PC-9 (cell line): ENCODE measurements around the gene DLX4.

Source experiments
- CTCF ChIP-seq: fragments of 200-600 bp; sonication (generic); conservative IDR thresholded peaks from 2 replicates; pipeline ENCODE4 v1.6.1; 2017; ENCODE audit warnings: mixed run types, antibody characterized with exemption, mild to moderate bottlenecking, moderate library complexity
- EZH2 ChIP-seq: fragments of 200-600 bp; sonication (generic); IDR thresholded peaks from 2 replicates; pipeline ENCODE4 v1.8.0; 2017; ENCODE audit warnings: antibody characterized with exemption, low read depth

DNA sequence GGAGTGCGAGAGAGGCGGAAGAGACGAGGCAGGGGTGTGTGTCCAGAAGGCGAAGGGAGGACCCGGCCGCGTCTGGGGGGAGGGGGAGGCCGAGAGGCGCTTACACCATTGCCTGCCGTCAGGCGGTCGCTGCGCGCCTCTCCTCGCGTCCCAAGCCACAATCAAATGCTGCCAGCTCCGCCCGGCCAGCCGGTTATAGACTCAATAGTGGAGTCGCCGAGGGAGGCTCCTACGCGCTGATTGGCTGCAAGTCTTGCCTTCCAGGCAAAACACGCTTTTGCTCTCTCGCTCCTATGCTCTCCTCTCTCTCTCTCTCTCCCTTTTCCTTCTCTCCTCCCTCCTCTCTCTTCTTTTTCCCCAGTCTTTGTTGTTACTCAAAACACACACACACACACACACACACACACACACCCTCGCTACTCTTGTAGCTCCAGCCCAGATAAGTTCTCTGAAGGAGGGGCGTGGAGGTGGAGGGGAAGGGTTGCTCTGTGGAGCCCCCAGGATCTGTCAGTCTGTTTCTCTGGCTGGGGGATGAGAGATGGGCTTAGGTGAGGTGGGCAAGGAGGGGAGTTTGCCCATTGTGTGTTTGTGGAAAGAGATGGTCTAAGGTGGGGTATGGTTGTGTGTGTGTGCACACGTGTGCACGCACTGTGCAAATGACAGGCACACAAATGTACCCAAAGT is 26.2 kb downstream of the DLX4 start, which contains the start of gene DLX3:
- no peak for TF ChIP-seq CTCF
- no peak for TF ChIP-seq EZH2
